IPS DF 19.7 (cell line): ENCODE measurements around the gene UQCC2.

ENCODE experiments used
- DNase-seq: peaks from one replicate; pipeline ENCODE4 v3.0.0-alpha.2; 2013; ENCODE audit warnings: low read depth, low spot score

UQCC2 gene

GRCh38 chr6:33707771-33708170 lies 3.7 kb downstream of the UQCC2 start:
- DNase-seq: no peak

- DNase-seq: no peak
Measured at GRCh38 chr6:33705955-33706725, 5.4 kb downstream of the UQCC2 start.

- DNase-seq: no peak
Measured at GRCh38 chr6:33705268-33705885, 6.1 kb downstream of the UQCC2 start.

- no peak for DNase-seq
Measured at GRCh38 chr6:33704215-33705066, 7.1 kb downstream of the UQCC2 start.

- DNase-seq: no peak
Measured at GRCh38 chr6:33702345-33702977, 9.0 kb downstream of the UQCC2 start.

- DNase-seq: peak; percentile 72
Measured at GRCh38 chr6:33700391-33701050, 11.0 kb downstream of the UQCC2 start.

- no peak for DNase-seq
Measured at GRCh38 chr6:33699739-33700138, 11.8 kb downstream of the UQCC2 start.

GRCh38 chr6:33699131-33699530 lies 12.4 kb downstream of the UQCC2 start:
- no peak for DNase-seq

GRCh38 chr6:33698494-33698893 lies 13.0 kb downstream of the UQCC2 start:
- no peak for DNase-seq

GRCh38 chr6:33697845-33698244 lies 13.7 kb downstream of the UQCC2 start:
- DNase-seq: no peak

- DNase-seq: no peak
Measured at GRCh38 chr6:33696548-33697518, 14.7 kb downstream of the UQCC2 start.

GRCh38 chr6:33696076-33696475 lies 15.4 kb downstream of the UQCC2 start:
- DNase-seq: no peak

GRCh38 chr6:33695451-33695887 lies 16.0 kb downstream of the UQCC2 start:
- DNase-seq: no peak

- no peak for DNase-seq
Measured at GRCh38 chr6:33694977-33695376, 16.5 kb downstream of the UQCC2 start.

- DNase-seq: no peak
Measured at GRCh38 chr6:33694401-33694931, 17.0 kb downstream of the UQCC2 start.

GRCh38 chr6:33693186-33694105 lies 18.1 kb downstream of the UQCC2 start:
- DNase-seq: no peak

GRCh38 chr6:33692760-33693158 lies 18.7 kb downstream of the UQCC2 start:
- no peak for DNase-seq

- no peak for DNase-seq
Measured at GRCh38 chr6:33692078-33692759, 19.3 kb downstream of the UQCC2 start.
